Upper lobe of right lung (tissue), 1 donor: ENCODE measurements around the gene TRIM21. TPM values are rescaled to one million over a fixed set of nuclear protein-coding genes. Genes with fewer than 3 reads are reported as not detected.

Source experiments
- total RNA-seq: library from RNA; stranded (reverse); fragmentation: NEBNext Ultra II Directional; extraction: Animal tissue kit (Norgen Biotek cat#: 25700); gene quantifications from one replicate; pipeline ENCODE4 v1.2.1, GENCODE V29; 2021
- donor health status: DM: no; HTN: yes; CAD: no; lungs with severe emphysema.

Gene TRIM21
- total RNA-seq, 1 donor from 2014 or later, result 34.1 TPM

Other genes with a start within 250 kb of the TRIM21 start
- not detected for gene OR52B4, start 25.3 kb downstream of the TRIM21 start, total RNA-seq
- gene OR52K2, start 55.6 kb upstream of the TRIM21 start, total RNA-seq, result not detected
- gene OR52K1, start 88.9 kb upstream of the TRIM21 start, total RNA-seq, result 0.12 TPM
- gene OR52M1, start 151.5 kb upstream of the TRIM21 start, total RNA-seq, result not detected
- not detected for gene OR52I2, start 188.0 kb upstream of the TRIM21 start, total RNA-seq
- not detected for gene OR52I1, start 200.3 kb upstream of the TRIM21 start, total RNA-seq
- 12.4 TPM for gene TRIM68, start 214.5 kb upstream of the TRIM21 start, total RNA-seq
- not detected for gene OR51D1, start 243.8 kb upstream of the TRIM21 start, total RNA-seq